ENCODE data around the gene CLDN22.

DNA sequence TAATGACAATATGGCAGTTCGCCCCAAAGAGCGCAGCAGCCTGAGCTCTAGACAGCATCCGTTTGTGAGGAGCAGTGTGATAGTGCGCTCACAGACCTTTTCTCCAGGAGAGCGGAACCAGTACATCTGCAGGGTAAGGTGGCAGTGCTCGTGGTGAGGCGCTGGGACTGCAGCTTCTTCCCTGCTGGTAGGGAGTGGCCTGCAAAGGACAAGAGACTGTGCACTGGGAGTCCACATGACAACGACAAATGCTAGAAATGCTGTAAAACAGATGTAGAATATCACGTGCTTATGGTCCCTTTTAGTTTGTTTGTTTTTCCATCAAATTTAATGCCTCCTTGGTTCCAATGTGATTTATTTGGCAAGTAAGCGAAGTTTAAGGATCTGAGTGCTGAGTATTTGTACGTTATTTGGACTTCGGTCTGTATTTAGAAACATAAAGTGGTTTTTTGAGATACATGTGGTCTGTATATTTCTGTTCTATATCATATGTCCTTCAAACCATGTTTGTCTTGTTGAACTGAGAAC lies 35.8 kb downstream of the CLDN22 start:
- TF ChIP-seq HCFC1 (IDR thresholded peaks at IDR 0.05; ENCODE audit: low read length) = no peak
- TF ChIP-seq, protein P1, sequence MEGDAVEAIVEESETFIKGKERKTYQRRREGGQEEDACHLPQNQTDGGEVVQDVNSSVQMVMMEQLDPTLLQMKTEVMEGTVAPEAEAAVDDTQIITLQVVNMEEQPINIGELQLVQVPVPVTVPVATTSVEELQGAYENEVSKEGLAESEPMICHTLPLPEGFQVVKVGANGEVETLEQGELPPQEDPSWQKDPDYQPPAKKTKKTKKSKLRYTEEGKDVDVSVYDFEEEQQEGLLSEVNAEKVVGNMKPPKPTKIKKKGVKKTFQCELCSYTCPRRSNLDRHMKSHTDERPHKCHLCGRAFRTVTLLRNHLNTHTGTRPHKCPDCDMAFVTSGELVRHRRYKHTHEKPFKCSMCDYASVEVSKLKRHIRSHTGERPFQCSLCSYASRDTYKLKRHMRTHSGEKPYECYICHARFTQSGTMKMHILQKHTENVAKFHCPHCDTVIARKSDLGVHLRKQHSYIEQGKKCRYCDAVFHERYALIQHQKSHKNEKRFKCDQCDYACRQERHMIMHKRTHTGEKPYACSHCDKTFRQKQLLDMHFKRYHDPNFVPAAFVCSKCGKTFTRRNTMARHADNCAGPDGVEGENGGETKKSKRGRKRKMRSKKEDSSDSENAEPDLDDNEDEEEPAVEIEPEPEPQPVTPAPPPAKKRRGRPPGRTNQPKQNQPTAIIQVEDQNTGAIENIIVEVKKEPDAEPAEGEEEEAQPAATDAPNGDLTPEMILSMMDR (IDR thresholded peaks at IDR 0.05 in 2 of 3, conservative IDR thresholded peaks at IDR 0.05 in 1 of 3; ENCODE audit: control insufficient read depth in 2 of 3, extremely low read depth in 1 of 3, insufficient read depth in 1 of 3, low read depth in 3 of 3, low read length in 3 of 3) = no peak
- TF ChIP-seq CREB1 (IDR thresholded peaks at IDR 0.05; ENCODE audit: low read depth) = no peak
- TF ChIP-seq CBFB (IDR thresholded peaks at IDR 0.05; ENCODE audit: low read depth) = no peak
- TF ChIP-seq YBX1 (IDR thresholded peaks at IDR 0.05) = no peak
- TF ChIP-seq, protein P2, sequence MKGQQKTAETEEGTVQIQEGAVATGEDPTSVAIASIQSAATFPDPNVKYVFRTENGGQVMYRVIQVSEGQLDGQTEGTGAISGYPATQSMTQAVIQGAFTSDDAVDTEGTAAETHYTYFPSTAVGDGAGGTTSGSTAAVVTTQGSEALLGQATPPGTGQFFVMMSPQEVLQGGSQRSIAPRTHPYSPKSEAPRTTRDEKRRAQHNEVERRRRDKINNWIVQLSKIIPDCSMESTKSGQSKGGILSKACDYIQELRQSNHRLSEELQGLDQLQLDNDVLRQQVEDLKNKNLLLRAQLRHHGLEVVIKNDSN (IDR thresholded peaks at IDR 0.05; ENCODE audit: borderline replicate concordance, extremely low read length, insufficient read depth, low read depth, low read length) = no peak

All from GM12878 (cell line).